CD14-positive monocyte (primary cell): ENCODE measurements around the gene CD300E. TPM values are rescaled to one million over a fixed set of nuclear protein-coding genes. Genes with fewer than 3 reads are reported as not detected.

ENCODE experiments used
- DNase-seq, 3 donors: peaks; one replicate each; pipeline ENCODE4 v3.0.0-alpha.2; 2011 to 2022
- H2AFZ ChIP-seq: 2 replicates; pipeline ENCODE4 v1.6.0; 2012; ENCODE audit warnings: mild to moderate bottlenecking, low read depth, low read length, inconsistent platforms; ENCODE audit not compliant: insufficient read depth, poor library complexity, severe bottlenecking
- H3K27ac ChIP-seq, 2 donors: 1 replicate in 1 of 2; 2 replicates in 1 of 2; pipeline ENCODE4 v1.5.1; 2012 to 2013; ENCODE audit warnings: low read length in 2 of 2, control low read depth in 1 of 2, inconsistent platforms in 1 of 2, low read depth in 1 of 2, mild to moderate bottlenecking in 1 of 2
- H3K27me3 ChIP-seq, 2 donors: one replicate each; pipeline versions ENCODE4 v1.6.0 to v1.6.1; 2011 to 2013; ENCODE audit warnings: low read length in 2 of 2; ENCODE audit not compliant: control insufficient read depth in 2 of 2, insufficient read depth in 2 of 2
- H3K36me3 ChIP-seq, 2 donors: replicated peaks in 1 of 2; 1 replicate in 1 of 2; 2 replicates in 1 of 2; pipeline versions ENCODE4 v1.5.1 to v1.6.1; 2012 to 2013; ENCODE audit warnings: low read length in 2 of 2, control low read depth in 1 of 2, inconsistent platforms in 1 of 2, mild to moderate bottlenecking in 1 of 2; ENCODE audit not compliant: insufficient read depth in 2 of 2, control insufficient read depth in 1 of 2
- H3K4me1 ChIP-seq, 2 donors: 1 replicate in 1 of 2; 2 replicates in 1 of 2; pipeline versions ENCODE4 v1.5.1 to v1.6.1; 2012 to 2013; ENCODE audit warnings: low read length in 2 of 2, control low read depth in 1 of 2, inconsistent platforms in 1 of 2, mild to moderate bottlenecking in 1 of 2, moderate library complexity in 1 of 2; ENCODE audit not compliant: insufficient read depth in 2 of 2, control insufficient read depth in 1 of 2
- H3K4me2 ChIP-seq: replicated peaks from 2 replicates; pipeline ENCODE3; 2012; ENCODE audit warnings: low read length, moderate library complexity, mild to moderate bottlenecking; ENCODE audit not compliant: poor library complexity, severe bottlenecking; ENCODE audit errors: extremely low read depth
- H3K4me3 ChIP-seq, 3 experiments: fragments of 200-600 bp in 1 of 3; sonication (generic) in 1 of 3; replicated peaks in 1 of 3; 1 replicate in 2 of 3; 2 replicates in 1 of 3; pipeline ENCODE4 v1.5.1; 2011 to 2013; ENCODE audit warnings: low read length in 3 of 3, mild to moderate bottlenecking in 3 of 3, control low read depth in 2 of 3, low read depth in 2 of 3, inconsistent platforms in 1 of 3, moderate library complexity in 1 of 3
- H3K79me2 ChIP-seq: 2 replicates; pipeline ENCODE4 v1.6.0; 2012; ENCODE audit warnings: mild to moderate bottlenecking, control low read depth, inconsistent platforms, low read length, moderate library complexity; ENCODE audit not compliant: insufficient read depth
- H3K9ac ChIP-seq: 2 replicates; pipeline ENCODE4 v1.6.0; 2017; ENCODE audit warnings: low read length, mild to moderate bottlenecking; ENCODE audit not compliant: insufficient read depth, poor library complexity, severe bottlenecking
- H3K9me3 ChIP-seq, 2 donors: replicated peaks in 1 of 2; 1 replicate in 1 of 2; 2 replicates in 1 of 2; pipeline versions ENCODE4 v1.5.1 to v1.6.1; 2012 to 2013; ENCODE audit warnings: low read length in 2 of 2, control low read depth in 1 of 2; ENCODE audit not compliant: control insufficient read depth in 1 of 2, insufficient read depth in 1 of 2
- H4K20me1 ChIP-seq: 2 replicates; pipeline ENCODE4 v1.6.0; 2012; ENCODE audit warnings: mild to moderate bottlenecking, low read length, control low read depth, moderate library complexity; ENCODE audit not compliant: insufficient read depth
- H3K27ac Mint-ChIP-seq, 7 donors: one replicate each; pipeline ENCODE4 v1.8.0; 2020; ENCODE audit warnings: mild to moderate bottlenecking in 7 of 7, mixed read lengths in 7 of 7, moderate library complexity in 6 of 7, inconsistent platforms in 2 of 7
- H3K27me3 Mint-ChIP-seq, 3 donors: one replicate each; pipeline ENCODE4 v1.8.0; 2021 to 2022; ENCODE audit warnings: low read depth in 3 of 3, mild to moderate bottlenecking in 3 of 3, mixed read lengths in 3 of 3, moderate library complexity in 3 of 3, inconsistent platforms in 1 of 3
- H3K36me3 Mint-ChIP-seq, 2 donors: one replicate each; pipeline ENCODE4 v1.8.0; 2020; ENCODE audit warnings: mixed read lengths in 2 of 2, inconsistent platforms in 1 of 2, mild to moderate bottlenecking in 1 of 2
- H3K4me1 Mint-ChIP-seq: one replicate; pipeline ENCODE4 v1.8.0; 2020; ENCODE audit warnings: mild to moderate bottlenecking, mixed read lengths
- H3K4me3 Mint-ChIP-seq, 2 donors: one replicate each; pipeline ENCODE4 v1.8.0; 2020; ENCODE audit warnings: mild to moderate bottlenecking in 2 of 2, mixed read lengths in 2 of 2, moderate library complexity in 1 of 2
- H3K9me3 Mint-ChIP-seq, 7 donors: one replicate each; pipeline ENCODE4 v1.8.0; 2020 to 2022; ENCODE audit warnings: mixed read lengths in 7 of 7, mild to moderate bottlenecking in 6 of 7, moderate library complexity in 6 of 7, inconsistent platforms in 2 of 7
- CTCF ChIP-seq: fragments of 200-600 bp; IDR thresholded peaks from one replicate; pipeline ENCODE4 v1.8.0; 2022; ENCODE audit warnings: antibody characterized with exemption, mild to moderate bottlenecking
- WGBS: methylation state at CpG from one replicate; pipeline ENCODE4 v1.1.5; 2013; ENCODE audit warnings: missing lambda C conversion rate; ENCODE audit not compliant: insufficient coverage; 5-methylcytosine and 5-hydroxymethylcytosine counted together
- intact Hi-C, 2 donors: fragments of 100-400 bp; cut with micrococcal nuclease; formaldehyde crosslinking; loops; one replicate each; pipeline versions ENCODE4 v1.15.0 to v1.15.1; 2023
- polyA plus RNA-seq, 3 donors: library from polyadenylated mRNA; depleted of rRNA in 1 of 3; unstranded in 2 of 3; stranded (reverse) in 1 of 3; fragments of 300-500 nt in 2 of 3; fragments of >200 nt in 1 of 3; fragmentation: Illumina TruSeq in 2 of 3; gene quantifications; 1 replicate in 2 of 3; 2 replicates in 1 of 3; pipeline ENCODE4 v1.2.3, GENCODE V29; 2012 to 2021

Gene CD300E
- polyA plus RNA-seq, 3 donors: 65.0 to 228 (median 122) TPM

GRCh38 chr17:74670329-74670728, 46.8 kb upstream of the CD300E start:
- intact Hi-C loops: loop anchor here (5.0 kb wide), 2 partner anchors 42 to 67 kb away; partner anchors contain the start of genes CD300LF (in 1 of the 2) and RAB37 (in 1 of the 2)

GRCh38 chr17:74663561-74663960, 40.0 kb upstream of the CD300E start:
- no peaks in the 10 kb centered on the region for H3K9me3 ChIP-seq
- no peaks in the 10 kb centered on the region for H4K20me1 ChIP-seq
- no peaks in the 10 kb centered on the region for H3K36me3 ChIP-seq
- H3K4me2 ChIP-seq: no peak overlapping the region
- Mint-ChIP-seq H3K9me3 (no peaks in the 10 kb centered on the region), H3K27ac (no peak overlapping the region), H3K27me3 (peaks cover 5 to 10% (median 9%) of the 10 kb centered on the region in 3 donors), H3K4me3 (peak overlapping the region in 1 of 2 donors; percentile 8), H3K36me3 (no peaks in the 10 kb centered on the region), H3K4me1 (peaks cover 13% of the 10 kb centered on the region)
- whole genome bisulfite sequencing: no CpG with 5 or more reads among the region's 3 CpGs
- DNase-seq: no peak
- intact Hi-C loops: loop anchor here in 1 of 2 donors (10.0 kb wide), 1 partner anchor 201 kb away; no protein-coding TSS in a partner anchor
- no peak overlapping the region for H3K9ac ChIP-seq
- no peak for TF ChIP-seq CTCF
- H2AFZ ChIP-seq: no peak overlapping the region
- peaks cover 2 to 8% of the 10 kb centered on the region in 2 donors for H3K27me3 ChIP-seq
- no peak overlapping the region for H3K27ac ChIP-seq
- no peaks in the 10 kb centered on the region for H3K79me2 ChIP-seq
- H3K4me1 ChIP-seq: peaks cover 6 to 9% of the 10 kb centered on the region in 2 donors
- H3K4me3 ChIP-seq: no peak overlapping the region

More at GRCh38 chr17:74670329-74670728, 46.8 kb upstream of the CD300E start:
- Mint-ChIP-seq H3K9me3 (peaks cover 0 to 12% (median 7%) of the 10 kb centered on the region in 7 donors), H3K4me1 (peaks cover 3% of the 10 kb centered on the region), H3K36me3 (peaks cover 0 to 3% of the 10 kb centered on the region in 2 donors), H3K27ac (no peak overlapping the region), H3K4me3 (peak overlapping the region in 1 of 2 donors; percentile 74), H3K27me3 (peaks cover 48 to 60% (median 49%) of the 10 kb centered on the region in 3 donors)
- Histone ChIP-seq H3K4me3 (no peak overlapping the region), H3K36me3 (no peaks in the 10 kb centered on the region), H4K20me1 (peaks cover 7% of the 10 kb centered on the region), H3K27ac (no peak overlapping the region), H3K4me2 (no peak overlapping the region), H3K9ac (no peak overlapping the region), H3K4me1 (peaks cover 0 to 2% of the 10 kb centered on the region in 2 donors), H2AFZ (no peak overlapping the region), H3K27me3 (peaks cover 34 to 50% of the 10 kb centered on the region in 2 donors), H3K9me3 (peaks cover 0 to 3% of the 10 kb centered on the region in 2 donors), H3K79me2 (no peaks in the 10 kb centered on the region)
- no peak for DNase-seq
- no peak for TF ChIP-seq CTCF
- WGBS: 80% methylated on average over 3 of the region's 6 CpGs
